ENCODE measurements around the gene STEAP4.

The STEAP4 gene
- 0.07 to 92.3 (median 1.7) reads per million in 18 experiments for total RNA-seq

GRCh38 chr7:88306590-88307048 lies at the start of gene STEAP4:
Gene STEAP4, minus strand, starts transcription at chr7:88306894. Its CDS starts 22,625 bp downstream, at chr7:88284269.
- peak; percentile 85 to 90 for DNase-seq

- DNase-seq: peak; percentile 23 to 86
These were observed 48.3 kb upstream of the STEAP4 start for GRCh38 chr7:88355011-88355410.

- DNase-seq: no peak
These were observed 43.4 kb upstream of the STEAP4 start for GRCh38 chr7:88350118-88350517.

GRCh38 chr7:88347517-88347916 lies 40.8 kb upstream of the STEAP4 start:
- DNase-seq: no peak

GRCh38 chr7:88347090-88347489 lies 40.4 kb upstream of the STEAP4 start:
- no peak for DNase-seq

- no peak for DNase-seq
These were observed 39.7 kb upstream of the STEAP4 start for GRCh38 chr7:88346357-88346756.

- peak; percentile 41 to 53 for DNase-seq
These were observed 38.5 kb upstream of the STEAP4 start for GRCh38 chr7:88344956-88345832.

- no peak for DNase-seq
These were observed 37.6 kb upstream of the STEAP4 start for GRCh38 chr7:88344271-88344670.

GRCh38 chr7:88339195-88339922 lies 32.7 kb upstream of the STEAP4 start:
- DNase-seq: no peak

GRCh38 chr7:88338503-88338902 lies 31.8 kb upstream of the STEAP4 start:
- no peak for DNase-seq

- DNase-seq: no peak
These were observed 30.9 kb upstream of the STEAP4 start for GRCh38 chr7:88337572-88337971.

GRCh38 chr7:88331322-88331721 lies 24.6 kb upstream of the STEAP4 start:
- DNase-seq: no peak

GRCh38 chr7:88329532-88330463 lies 23.1 kb upstream of the STEAP4 start:
- DNase-seq: no peak

GRCh38 chr7:88328787-88329186 lies 22.1 kb upstream of the STEAP4 start:
- peak; percentile 17 to 72 for DNase-seq

GRCh38 chr7:88324699-88325098 lies 18.0 kb upstream of the STEAP4 start:
- DNase-seq: no peak

- peak; percentile 73 to 86 for DNase-seq
These were observed 15.5 kb upstream of the STEAP4 start for GRCh38 chr7:88322151-88322550.

- no peak for DNase-seq
These were observed 15.0 kb upstream of the STEAP4 start for GRCh38 chr7:88321694-88322093.

- no peak for DNase-seq
These were observed 11.5 kb upstream of the STEAP4 start for GRCh38 chr7:88318196-88318595.

GRCh38 chr7:88317422-88317821 lies 10.7 kb upstream of the STEAP4 start:
- DNase-seq: peak; percentile 59 to 82

GRCh38 chr7:88316456-88316855 lies 9.8 kb upstream of the STEAP4 start:
- DNase-seq: peak; percentile 66 to 68

- DNase-seq: no peak
These were observed 8.8 kb upstream of the STEAP4 start for GRCh38 chr7:88315522-88315921.

- DNase-seq: peak; percentile 72 to 77
These were observed 7.4 kb upstream of the STEAP4 start for GRCh38 chr7:88314061-88314491.

All from inflammatory macrophage (primary cell).